K562 (cell line): ENCODE data around the gene CCNL2. TPM values are rescaled to one million over a fixed set of nuclear protein-coding genes. Genes with fewer than 3 reads are reported as not detected.

Source experiments
- ATAC-seq: fragments of 200-7000 bp; cut with Tn5 transposase; 3 replicates; pipeline ENCODE4 v1.9.1; 2020; ENCODE audit warnings: moderate library complexity
- BruUV-seq: library from RNA; stranded (reverse); fragments of 400-500 nt; replicated peaks from 2 replicates; lab custom pipeline; 2021; lab: Mats Ljungman, UMichigan
- CTCF ChIA-PET: fragments of 300-600 bp; formaldehyde crosslinking; extraction: SDS; loops from one replicate; lab custom pipeline; 2021; ENCODE audit warnings: low intra/inter-chr PET ratio; lab: Yijun Ruan, JAX
- POLR2A ChIA-PET: fragments of 300-600, 350-650 bp; sonication (Branson Sonifier 250); formaldehyde crosslinking; extraction: SDS; loops from one replicate; lab custom pipeline; 2021; ENCODE audit warnings: antibody characterized with exemption, inconsistent platforms; lab: Yijun Ruan, JAX
- DNase-seq, 4 experiments: peaks; one replicate each; pipeline versions ENCODE4 v3.0.0 to v3.0.0-alpha.2; 2011 to 2018; ENCODE audit warnings: low spot score in 3 of 4, mixed read lengths in 3 of 4; ENCODE audit errors: extremely low read depth in 1 of 4
- FAIRE-seq: peaks from 2 replicates; lab custom pipeline; 2011; peaks lifted over from hg19 to GRCh38; lab: Jason Lieb, UNC
- H2AFZ ChIP-seq: 2 replicates; pipeline ENCODE4 v1.6.0; 2011; ENCODE audit warnings: low read depth, low read length, control low read depth, inconsistent platforms
- H3K27ac ChIP-seq: fragments of 200-600 bp; 3 replicates; pipeline ENCODE4 v1.8.0; 2011; ENCODE audit warnings: low read depth, mild to moderate bottlenecking, control low read depth, inconsistent platforms, low read length, moderate library complexity, mixed read lengths; ENCODE audit errors: extremely low read depth
- H3K27me3 ChIP-seq, 2 experiments: fragments of 300-600 bp in 1 of 2; 2 replicates in 1 of 2; 3 replicates in 1 of 2; pipeline versions ENCODE4 v1.6.0 to v1.8.0; 2011; ENCODE audit warnings: inconsistent platforms in 2 of 2, low read length in 2 of 2, mild to moderate bottlenecking in 1 of 2, mixed read lengths in 1 of 2, moderate library complexity in 1 of 2; ENCODE audit not compliant: control insufficient read depth in 2 of 2, insufficient read depth in 2 of 2
- H3K36me3 ChIP-seq: fragments of 300-600 bp; 3 replicates; pipeline ENCODE4 v1.8.0; 2011; ENCODE audit warnings: mild to moderate bottlenecking, low read length, inconsistent platforms; ENCODE audit not compliant: control insufficient read depth, insufficient read depth
- H3K4me1 ChIP-seq, 2 experiments: fragments of 200-600 bp in 1 of 2; replicated peaks in 1 of 2; 2 replicates in 1 of 2; 3 replicates in 1 of 2; pipeline versions ENCODE4 v1.5.1 to v1.8.0; 2011; ENCODE audit warnings: inconsistent platforms in 2 of 2, low read length in 2 of 2, mild to moderate bottlenecking in 1 of 2, mixed read lengths in 1 of 2, moderate library complexity in 1 of 2; ENCODE audit not compliant: control insufficient read depth in 2 of 2, insufficient read depth in 2 of 2
- H3K4me2 ChIP-seq: 2 replicates; pipeline ENCODE4 v1.6.1; 2011; ENCODE audit warnings: low read length, control low read depth, inconsistent platforms, mixed read lengths; ENCODE audit not compliant: insufficient read depth
- H3K4me3 ChIP-seq: fragments of 200-600 bp; sonication (generic), shearing (Covaris generic); 2 replicates; pipeline ENCODE4 v1.5.1; 2016; ENCODE audit warnings: control low read depth, inconsistent platforms
- H3K79me2 ChIP-seq: fragments of 200-600 bp; 3 replicates; pipeline ENCODE4 v1.8.0; 2011; ENCODE audit warnings: low read length, inconsistent platforms; ENCODE audit not compliant: control insufficient read depth, insufficient read depth
- H3K9ac ChIP-seq, 2 experiments: 2 replicates each; pipeline versions ENCODE4 v1.6.0 to v1.6.1; 2011; ENCODE audit warnings: low read depth in 2 of 2, low read length in 2 of 2, control low read depth in 1 of 2, inconsistent platforms in 1 of 2, mild to moderate bottlenecking in 1 of 2, mixed read lengths in 1 of 2; ENCODE audit not compliant: insufficient read depth in 1 of 2
- H3K9me1 ChIP-seq: one replicate; pipeline ENCODE4 v1.6.0; 2011; ENCODE audit warnings: inconsistent platforms, mild to moderate bottlenecking, low read length, moderate library complexity; ENCODE audit not compliant: control insufficient read depth, insufficient read depth
- H3K9me3 ChIP-seq: replicated peaks from 2 replicates; pipeline ENCODE4 v1.5.1; 2011; ENCODE audit warnings: low read depth, low read length, inconsistent platforms; ENCODE audit not compliant: control insufficient read depth, insufficient read depth
- H4K20me1 ChIP-seq: replicated peaks from 2 replicates; pipeline ENCODE4 v1.6.1; 2011; ENCODE audit warnings: low read length, inconsistent platforms, mixed read lengths; ENCODE audit not compliant: control insufficient read depth, insufficient read depth
- BRCA1 ChIP-seq, 2 experiments: fragments of 450-650 bp in 1 of 2; sonication (generic) in 1 of 2; formaldehyde crosslinking in 1 of 2; IDR thresholded peaks; 2 replicates each; pipeline versions ENCODE4 v1.5.0 to v1.6.1; 2017 to 2020; ENCODE audit warnings: mild to moderate bottlenecking in 1 of 2, missing genetic modification reagents in 1 of 2
- HEY1 ChIP-seq: fragments of 250-450 bp; sonication (Bioruptor Pico); IDR thresholded peaks from 2 replicates; pipeline ENCODE4 v1.5.0; 2020; ENCODE audit warnings: mild to moderate bottlenecking, moderate library complexity, borderline replicate concordance
- ZBTB7A ChIP-seq: IDR thresholded peaks from 2 replicates; pipeline ENCODE4 v1.6.1; 2011; ENCODE audit warnings: low read depth, mild to moderate bottlenecking, low read length, moderate library complexity, borderline replicate concordance; ENCODE audit not compliant: control insufficient read depth
- WGBS: fragments of 100-300 bp; shearing (Covaris generic); methylation state at CpG from one replicate; pipeline ENCODE4 v1.1.6; 2016; ENCODE audit warnings: low coverage, mixed read lengths; ENCODE audit not compliant: insufficient coverage; ENCODE audit errors: missing lambda C conversion rate; 5-methylcytosine and 5-hydroxymethylcytosine counted together
- in situ Hi-C: fragments of 300-500 bp; cut with MboI; formaldehyde crosslinking; loops from 4 replicates; pipeline ENCODE4 v1.15.0; 2018; ENCODE audit warnings: inconsistent platforms, mixed read lengths
- intact Hi-C: fragments of 100-400 bp; cut with micrococcal nuclease; formaldehyde crosslinking; loops from 2 replicates; pipeline ENCODE4 v1.14.2; 2022
- polyA plus RNA-seq, 8 experiments: library from polyadenylated mRNA; depleted of rRNA in 4 of 8; stranded (reverse) in 5 of 8; unstranded in 3 of 8; fragments of >200 nt; fragmentation: Nextera tagmentation in 2 of 8; fragmentation: Illumina TruSeq in 1 of 8; extraction: Ambion mirVana in 2 of 8; extraction: Trizol in 1 of 8; gene quantifications; 2 replicates each; pipeline versions ENCODE4 v1.2.1 to v1.2.3, GENCODE V29; 2011 to 2014; ENCODE audit warnings: inconsistent platforms in 1 of 8, missing spikeins in 1 of 8
- total RNA-seq, 7 experiments: library from RNA; depleted of rRNA in 6 of 7; stranded (reverse); fragments of >200 nt in 6 of 7; fragmentation: Illumina TruSeq in 2 of 7; extraction: Trizol in 2 of 7; gene quantifications; 2 replicates each; pipeline versions ENCODE4 v1.2.1 to v1.2.3, GENCODE V29; 2011 to 2021; ENCODE audit warnings: low replicate concordance in 1 of 7

CCNL2 gene
- total and polyA plus RNA-seq, 9 of the 15 experiments (the other 6 are each of a cell fraction or from before 2014, with no cell fraction given) = 2.8 to 287 (median 94.5) TPM

GRCh38 chr1:1359664-1360468 lies 39.3 kb downstream of the CCNL2 start:
- TF ChIP-seq BRCA1 (IDR thresholded peaks at IDR 0.05) = no peak
- 0 out of 2 replicates have a peak, but pooled peaks have one; percentile 26 for TF ChIP-seq BRCA1 (CRISPR knock-in tag; IDR thresholded peaks at IDR 0.05)
- no peak for TF ChIP-seq HEY1 (CRISPR knock-in tag)
- 0 out of 2 replicates have a peak, but pooled peaks have one; percentile 3 for TF ChIP-seq ZBTB7A
- Histone ChIP-seq H3K4me2 (no peak overlapping the region), H3K27ac (no peak overlapping the region), H3K9ac (peak overlapping the region in 1 of 2 experiments; percentile 54; a peak in 1 of 4 replicates), H3K4me1 (peaks cover 19 to 67% of the 10 kb centered on the region in 2 experiments), H3K9me3 (0 out of 2 replicates have a peak, but pooled peaks cover 2% of the 10 kb centered on the region), H3K9me1 (no peaks in the 10 kb centered on the region), H3K79me2 (peaks cover 10% of the 10 kb centered on the region; the same call in 2 of the 3 replicates), H3K4me3 (no peak overlapping the region), H3K36me3 (no peaks in the 10 kb centered on the region), H3K27me3 (no peaks in the 10 kb centered on the region; a peak in 1 of 5 replicates), H4K20me1 (no peaks in the 10 kb centered on the region), H2AFZ (no peak overlapping the region)
- in situ Hi-C loops (loop anchor here (10.0 kb wide), 1 partner anchor 555 kb away; the partner anchor contains the start of genes CALML6 and TMEM52), intact Hi-C loops (no loop called here)
- POLR2A ChIA-PET = no interaction called here
- FAIRE-seq (no peak), DNase-seq (no peak), ATAC-seq (no peak)
- WGBS = 81% methylated on average over 18 of the region's 28 CpGs
- no TSS peak for BruUV-seq
- CTCF ChIA-PET = no interaction called here
